Hematopoietic multipotent progenitor cell treated with erythropoietin and hydrocortisone succinate and interleukin-3 and kit ligand, for 8 days (in vitro differentiated cells): ENCODE data around the gene PRDM11.

Experiments used
- DNase-seq: peaks from one replicate; pipeline ENCODE4 v3.0.0-alpha.2; 2015

The PRDM11 gene

GRCh38 chr11:45267652-45268299 lies 121.3 kb downstream of the PRDM11 start:
- no peak for DNase-seq

- DNase-seq: no peak
Measured at GRCh38 chr11:45269678-45270077, 123.2 kb downstream of the PRDM11 start.

- no peak for DNase-seq
Measured at GRCh38 chr11:45270946-45271716, 124.7 kb downstream of the PRDM11 start.

- no peak for DNase-seq
Measured at GRCh38 chr11:45272701-45273100, 126.3 kb downstream of the PRDM11 start.

GRCh38 chr11:45273509-45273908 lies 127.1 kb downstream of the PRDM11 start:
- DNase-seq: no peak

- no peak for DNase-seq
Measured at GRCh38 chr11:45274206-45274605, 127.8 kb downstream of the PRDM11 start.

GRCh38 chr11:45275828-45276227 lies 129.4 kb downstream of the PRDM11 start:
- DNase-seq: no peak

- DNase-seq: no peak
Measured at GRCh38 chr11:45278714-45279113, 132.3 kb downstream of the PRDM11 start.

GRCh38 chr11:45279645-45280044 lies 133.2 kb downstream of the PRDM11 start:
- no peak for DNase-seq

- DNase-seq: no peak
Measured at GRCh38 chr11:45280449-45280848, 134.0 kb downstream of the PRDM11 start.

GRCh38 chr11:45282081-45282480 lies 135.6 kb downstream of the PRDM11 start:
- no peak for DNase-seq
